Stimulated activated CD8-positive, alpha-beta memory T cell treated with anti-CD3 and anti-CD28 coated beads, Interleukin-12 subunit alpha, Interleukin-12 subunit beta, amount 100 ng/mL, for 24 hours (primary cell): ENCODE measurements around the gene HTR4.
"Not testable (repeated sequence)": the region's sequence is repeated elsewhere in the genome, so short reads cannot be mapped to it uniquely, and the experiment has no call there.

Experiments used
- DNase-seq: peaks from one replicate; pipeline ENCODE4 v3.0.0-alpha.2; 2020; ENCODE audit errors: extremely low read depth

Gene HTR4, protein sequence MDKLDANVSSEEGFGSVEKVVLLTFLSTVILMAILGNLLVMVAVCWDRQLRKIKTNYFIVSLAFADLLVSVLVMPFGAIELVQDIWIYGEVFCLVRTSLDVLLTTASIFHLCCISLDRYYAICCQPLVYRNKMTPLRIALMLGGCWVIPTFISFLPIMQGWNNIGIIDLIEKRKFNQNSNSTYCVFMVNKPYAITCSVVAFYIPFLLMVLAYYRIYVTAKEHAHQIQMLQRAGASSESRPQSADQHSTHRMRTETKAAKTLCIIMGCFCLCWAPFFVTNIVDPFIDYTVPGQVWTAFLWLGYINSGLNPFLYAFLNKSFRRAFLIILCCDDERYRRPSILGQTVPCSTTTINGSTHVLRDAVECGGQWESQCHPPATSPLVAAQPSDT

DNA sequence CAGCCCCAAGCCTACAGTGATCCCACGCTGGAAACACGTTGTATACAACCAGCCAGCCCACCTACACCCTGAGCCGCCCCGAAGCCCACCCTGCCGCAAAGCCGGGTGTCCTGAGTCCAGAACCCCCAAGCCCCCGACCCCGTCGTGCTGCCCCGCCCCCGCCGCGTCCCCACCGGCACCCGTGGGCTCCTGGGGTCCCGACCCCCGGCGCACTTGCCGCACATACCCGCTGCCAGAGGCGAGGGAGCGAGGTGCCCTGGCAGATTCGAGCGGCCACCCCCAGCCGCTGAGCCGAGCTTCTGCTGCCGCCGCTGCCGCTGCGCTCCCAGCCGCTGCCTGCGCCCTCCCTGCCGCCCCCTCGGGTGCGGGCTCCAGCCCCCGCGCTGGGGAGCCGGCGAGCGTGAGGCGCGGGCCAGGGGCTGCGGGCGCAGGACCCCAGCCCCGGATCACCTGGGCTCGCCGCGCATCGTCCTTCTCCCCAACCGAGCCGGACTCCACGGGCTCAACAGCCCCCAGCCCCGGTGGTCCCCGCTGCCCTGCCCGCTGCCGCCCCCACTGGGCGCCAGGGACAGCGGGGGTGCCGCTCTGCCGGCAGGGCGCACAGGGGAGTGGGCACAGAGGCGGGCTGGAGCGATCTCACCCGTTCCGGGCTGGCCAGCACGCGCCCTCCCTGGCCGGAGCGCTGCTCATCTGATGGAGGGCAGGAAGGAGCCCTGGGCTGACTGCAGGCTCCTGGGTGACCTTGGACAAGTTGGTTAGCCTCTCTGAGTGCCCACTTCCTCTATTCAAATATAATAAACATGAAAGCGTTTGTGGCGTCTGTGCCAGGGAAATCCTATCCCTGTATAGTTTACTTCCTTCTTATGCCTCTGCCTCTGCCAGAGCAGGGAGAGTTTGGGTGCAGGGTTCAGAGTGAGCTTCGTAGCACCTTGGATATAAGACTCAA lies at the start of gene HTR4:
Gene HTR4, minus strand, starts transcription at position 692 of the 946 bp plus-strand sequence. CDS start 17,513 bp downstream, outside the sequence.
- DNase-seq, result no peak

DNA sequence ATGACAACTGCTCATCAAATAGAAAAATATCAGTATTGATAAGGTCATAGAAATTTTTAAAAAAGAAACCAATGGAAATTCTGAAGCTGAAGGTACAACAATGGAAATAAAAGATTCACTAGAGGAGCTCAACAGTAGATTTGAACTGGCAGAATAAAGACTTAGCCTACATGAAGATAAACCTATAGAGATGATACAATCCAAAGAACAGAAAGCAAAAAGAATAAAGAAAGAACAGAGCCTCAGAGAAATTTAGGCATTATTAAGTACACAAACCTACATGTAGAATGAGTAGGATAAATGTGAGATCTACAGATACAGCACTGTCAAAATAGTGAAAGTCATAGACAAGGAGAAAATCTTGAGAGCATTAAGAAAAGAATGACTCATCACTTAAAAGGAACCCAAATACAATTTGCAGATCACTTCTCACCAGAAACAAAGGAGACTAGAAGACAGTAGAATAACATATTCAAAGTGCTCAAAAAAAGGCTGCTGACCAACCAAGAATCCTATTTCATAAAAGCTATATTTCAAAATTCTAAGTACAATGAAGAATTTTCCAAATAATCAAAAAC lies 47.8 kb upstream of the HTR4 start:
- no peak for DNase-seq

GRCh38 chr5:148699028-148699427 lies 44.7 kb upstream of the HTR4 start:
- no peak for DNase-seq

- no peak for DNase-seq
These were observed 43.5 kb upstream of the HTR4 start for GRCh38 chr5:148697809-148698196.

DNA sequence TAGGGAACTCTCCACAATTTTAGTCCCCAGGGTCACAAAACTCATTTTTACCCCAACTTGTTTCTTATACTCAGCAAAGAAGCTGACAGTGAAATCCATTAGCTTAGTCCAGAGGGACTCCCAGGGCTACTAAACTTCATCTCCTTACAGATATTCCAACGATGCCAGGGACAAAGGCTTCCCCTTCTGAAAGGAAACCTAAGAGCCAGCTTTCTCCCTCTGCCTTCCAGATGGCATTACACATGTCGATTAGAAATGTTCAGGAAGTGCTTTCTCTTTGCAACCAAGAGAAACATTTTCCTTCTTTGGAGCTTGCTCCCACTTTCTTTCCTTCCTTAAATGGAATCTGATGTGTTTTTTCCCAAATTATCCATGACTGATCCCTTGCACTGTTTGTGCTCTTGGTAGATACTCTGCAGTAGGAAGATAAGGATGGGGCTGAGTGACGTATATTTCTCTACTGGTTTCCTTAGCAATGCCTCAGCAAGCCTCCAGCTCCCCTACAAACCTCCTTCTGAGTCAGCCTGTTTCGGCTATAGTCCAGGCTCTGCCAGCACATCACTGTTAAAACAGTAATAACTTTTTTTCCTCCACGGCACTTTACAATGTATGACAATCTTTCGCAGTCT lies 43.0 kb upstream of the HTR4 start:
- DNase-seq, result no peak

DNA sequence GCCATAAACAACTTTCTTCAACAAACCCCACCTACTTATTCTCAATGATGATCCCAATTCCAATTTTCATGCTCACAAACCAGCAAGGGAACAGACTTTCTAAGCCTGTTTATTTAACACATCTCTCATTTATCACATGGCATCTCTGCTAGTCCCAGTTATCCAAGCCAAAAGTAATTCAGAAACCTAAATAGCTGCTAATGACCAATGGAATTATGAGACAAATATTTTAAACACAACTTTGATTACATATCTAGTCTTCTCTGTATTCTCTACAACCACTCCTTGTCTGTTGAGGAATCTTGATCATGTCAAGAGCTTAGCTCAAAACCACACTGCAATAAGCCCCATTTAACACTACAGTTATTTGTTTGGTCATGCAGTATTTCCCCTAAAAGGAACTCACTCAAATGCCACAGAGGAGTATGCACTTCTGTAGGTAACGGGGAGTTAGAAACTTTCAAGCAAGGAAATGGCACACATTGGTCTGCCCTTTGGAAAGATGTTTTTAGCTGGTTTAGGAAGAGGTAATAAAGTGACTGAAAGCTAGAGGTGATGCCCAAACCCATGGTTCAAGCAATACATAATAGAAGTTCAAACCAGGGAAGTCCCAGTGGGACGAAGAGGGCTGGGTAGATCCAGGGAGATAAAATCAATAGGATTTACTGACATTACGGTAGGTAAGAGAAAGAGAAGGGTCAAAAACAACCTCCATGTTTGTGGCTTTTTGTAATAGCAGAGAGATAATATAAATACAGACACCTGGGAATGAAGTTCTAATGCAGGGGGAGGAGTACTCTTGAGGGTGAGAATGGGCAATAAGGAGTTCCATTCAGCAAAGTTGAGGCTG lies 42.1 kb upstream of the HTR4 start:
- DNase-seq, result no peak

DNA sequence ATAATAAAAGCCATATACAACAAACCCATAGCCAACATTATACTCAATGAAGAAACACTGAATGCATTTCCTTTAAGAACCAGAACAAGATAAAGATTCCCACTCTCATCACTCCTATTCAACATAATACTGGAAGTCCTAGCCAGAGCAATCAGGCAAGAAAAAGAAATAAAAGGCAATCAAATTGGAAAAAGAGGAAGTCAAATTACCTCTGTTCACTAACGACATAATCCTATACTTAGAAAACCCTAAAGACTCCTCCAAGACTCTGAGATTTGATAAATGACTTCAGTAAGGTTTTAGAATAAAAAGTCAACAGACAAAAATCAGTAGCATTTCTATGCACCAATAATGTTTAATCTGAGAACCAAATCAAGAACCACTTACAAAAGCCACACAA lies 36.6 kb upstream of the HTR4 start:
- DNase-seq, result no peak

DNA sequence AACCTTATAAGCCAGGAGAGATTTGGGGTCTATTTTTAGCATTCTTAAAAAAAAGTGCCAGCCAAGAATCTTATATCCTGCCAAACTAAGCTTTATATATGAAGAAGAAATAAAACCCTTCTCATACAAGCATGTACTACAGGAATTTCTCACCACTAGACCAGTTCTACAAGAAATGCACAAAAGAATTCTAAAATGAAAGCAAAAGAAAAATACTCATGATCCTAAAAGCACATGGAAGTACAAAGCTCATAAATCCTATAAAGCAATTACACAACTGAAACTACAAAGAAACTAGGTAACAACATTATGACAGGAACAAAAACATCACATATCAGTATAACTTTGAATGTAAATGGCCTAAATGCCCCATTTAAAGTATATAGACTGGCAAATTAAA lies 34.5 kb upstream of the HTR4 start:
- no peak for DNase-seq

GRCh38 chr5:148687871-148688270 lies 33.5 kb upstream of the HTR4 start:
- DNase-seq, result no peak

DNA sequence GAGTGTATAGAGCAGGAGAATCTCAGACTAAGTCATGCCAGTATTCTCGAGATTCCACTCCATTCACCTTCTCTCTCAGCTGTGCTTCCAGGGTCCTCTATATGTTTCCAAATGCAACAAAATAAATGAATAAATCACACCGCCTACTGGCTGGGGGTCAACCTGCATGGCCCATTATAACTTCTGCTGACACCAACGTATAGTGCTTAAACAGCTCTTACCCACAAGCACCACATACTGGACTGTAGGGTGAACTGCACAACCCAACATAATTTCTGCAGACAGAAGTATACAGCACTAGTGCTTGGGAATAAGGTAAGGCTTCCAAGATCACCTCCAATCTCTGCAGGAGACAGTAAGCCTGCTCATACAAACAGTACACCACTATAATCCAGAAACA lies 33.1 kb upstream of the HTR4 start:
- DNase-seq, result no peak

DNA sequence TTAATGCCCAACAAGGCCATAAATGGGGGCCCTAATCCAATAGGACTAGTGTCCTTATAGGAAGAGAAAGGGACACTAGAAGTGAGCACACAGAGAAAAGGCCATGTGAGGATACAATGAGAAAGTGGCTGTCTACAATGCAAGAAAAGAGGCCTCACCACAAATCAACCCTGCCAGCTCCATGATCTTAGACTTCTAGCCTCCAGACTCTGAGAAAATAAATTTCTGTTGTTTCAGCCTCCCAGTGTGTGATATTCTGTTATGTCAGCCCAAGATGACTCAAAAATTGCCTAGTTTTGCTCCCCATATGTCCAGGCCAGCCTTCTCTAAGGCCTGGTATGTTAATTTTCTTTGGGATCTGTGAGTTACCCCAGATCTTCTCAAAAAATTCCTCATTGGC lies 32.3 kb upstream of the HTR4 start:
- no peak for DNase-seq

- DNase-seq, result no peak
These were observed 31.3 kb upstream of the HTR4 start for GRCh38 chr5:148685520-148686134.

- no peak for DNase-seq
These were observed 30.2 kb upstream of the HTR4 start for GRCh38 chr5:148684528-148684927.

- no peak for DNase-seq
These were observed 29.3 kb upstream of the HTR4 start for GRCh38 chr5:148683651-148684050.

DNA sequence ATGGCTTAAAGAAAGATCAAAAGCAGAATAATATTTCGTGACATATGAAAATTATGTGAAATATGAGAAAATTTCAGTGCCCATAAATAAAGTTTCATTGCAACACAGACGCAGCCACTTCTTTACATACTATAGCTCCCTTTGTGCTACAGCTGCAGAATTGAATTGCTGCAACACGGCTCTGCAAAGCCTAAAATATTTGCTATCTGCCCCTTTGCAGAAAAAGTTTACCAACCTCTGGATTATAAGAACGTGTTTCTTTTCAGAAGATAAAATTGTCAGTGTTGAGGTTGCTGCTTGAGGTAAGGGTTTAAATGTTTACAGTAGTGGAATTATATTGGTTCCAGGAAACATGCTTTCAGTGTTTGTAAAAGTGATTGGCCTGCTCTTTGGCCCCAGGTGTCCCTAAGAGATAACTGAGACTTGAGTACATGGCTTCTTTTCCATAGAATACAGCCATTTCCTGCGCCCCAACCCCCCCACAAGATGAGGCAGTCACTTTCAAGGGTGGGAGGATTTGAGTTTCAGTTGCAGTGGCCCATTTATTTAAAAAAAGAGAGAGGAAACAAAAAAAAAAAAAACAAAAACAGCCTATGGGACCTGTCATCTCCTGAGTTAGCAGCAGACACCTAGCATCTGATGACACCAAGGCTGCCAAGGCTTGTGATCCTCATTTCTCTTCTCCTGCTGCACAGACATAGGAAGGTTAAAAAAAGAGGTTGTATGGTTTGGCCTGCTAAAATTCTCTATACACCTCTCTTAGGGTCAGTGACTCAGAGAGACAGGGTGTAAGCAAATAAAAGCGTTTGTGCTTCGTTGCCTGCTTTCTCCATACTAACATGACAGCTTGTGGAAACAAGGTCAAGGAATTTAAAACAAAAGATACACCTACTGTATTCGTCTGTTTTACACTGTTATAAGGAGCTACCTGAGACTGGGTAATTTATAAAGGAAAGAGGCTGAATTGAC lies 28.0 kb upstream of the HTR4 start:
- DNase-seq, result no peak

GRCh38 chr5:148681157-148682057 lies 27.1 kb upstream of the HTR4 start:
- no peak for DNase-seq

DNA sequence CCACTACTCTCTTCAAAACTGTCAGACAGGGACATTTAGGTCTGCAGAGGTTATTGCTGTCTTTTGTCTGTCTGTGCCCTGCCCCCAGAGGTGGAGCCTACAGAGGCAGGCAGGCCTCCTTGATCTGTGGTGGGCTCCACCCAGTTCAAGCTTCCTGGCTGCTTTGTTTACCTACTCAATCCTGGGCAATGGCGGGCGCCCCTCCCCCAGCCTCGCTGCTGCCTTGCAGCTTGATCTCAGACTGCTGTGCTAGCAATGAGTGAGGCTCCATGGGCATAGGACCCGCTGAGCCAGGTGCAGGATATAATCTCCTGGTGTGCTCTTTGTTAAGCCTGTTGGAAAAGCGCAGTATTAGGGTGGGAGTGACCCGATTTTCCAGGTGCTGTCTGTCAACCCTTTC lies 19.4 kb upstream of the HTR4 start:
- not testable (repeated sequence) for DNase-seq

DNA sequence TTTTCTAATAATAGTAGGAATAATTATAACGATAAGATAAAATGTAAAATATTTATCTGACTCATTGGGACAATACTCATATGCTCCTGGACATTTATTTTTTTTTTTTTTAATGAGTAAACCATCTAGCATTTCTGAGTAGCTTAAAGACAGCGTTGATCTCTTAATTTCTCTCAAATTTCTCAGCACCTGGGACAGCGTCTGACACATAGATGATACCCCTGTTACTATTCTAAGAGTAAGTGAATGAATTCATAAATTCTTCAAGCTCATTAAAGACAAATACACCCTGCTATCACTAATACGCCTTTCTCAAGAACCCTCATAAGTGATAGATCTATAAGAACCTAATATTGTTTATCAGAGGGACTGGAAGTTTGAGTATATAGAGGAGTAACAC lies 12.0 kb upstream of the HTR4 start:
- DNase-seq, result no peak
